Upper lobe of left lung (tissue), 4 donors: Measurements from ENCODE around the gene CDH26.

Experiments
- POLR2A ChIP-seq, 4 donors: fragments of 450-650 bp; IDR thresholded peaks; one replicate each; pipeline ENCODE4 v1.5.1; 2016 to 2017; ENCODE audit warnings: antibody characterized with exemption in 4 of 4, mild to moderate bottlenecking in 2 of 4
- TF ChIP-seq, protein P1 (sequence below), 6 experiments: fragments of 450-650 bp in 4 of 6; fragments of 200-600 bp in 2 of 6; sonication (generic) in 2 of 6; IDR thresholded peaks; one replicate each; pipeline ENCODE4 v1.5.1; 2016 to 2019; ENCODE audit warnings: antibody characterized with exemption in 6 of 6

DNA sequence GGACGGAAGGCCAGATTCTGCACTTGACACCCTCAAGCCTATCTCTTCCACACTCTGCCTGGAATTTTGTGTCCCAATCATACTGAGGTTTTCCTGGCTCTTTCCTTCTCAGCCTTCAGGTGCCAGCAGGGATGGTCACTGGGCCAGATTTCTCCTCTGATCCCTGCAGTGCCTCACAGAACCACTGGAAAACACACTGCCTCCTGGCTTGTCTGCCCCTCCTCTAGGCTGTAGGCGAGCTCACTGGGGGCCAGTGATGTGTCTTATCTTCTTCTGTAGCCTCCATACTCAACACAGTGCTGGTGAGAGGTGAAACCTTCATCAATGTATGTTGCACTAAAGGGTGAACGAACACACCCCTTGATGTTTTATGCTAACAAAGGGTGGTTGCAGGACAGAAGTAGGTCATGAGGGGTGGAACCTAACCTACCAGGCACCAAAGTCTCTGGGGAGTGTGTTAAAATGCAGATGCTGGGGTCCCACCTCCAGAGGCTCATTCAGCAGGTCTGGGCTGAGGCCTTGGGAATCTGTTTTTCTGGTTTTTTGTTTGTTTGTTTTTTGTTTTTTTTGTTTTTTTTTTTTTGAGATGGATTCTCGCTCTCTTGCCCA lies 80.3 kb downstream of the CDH26 start:
- TF ChIP-seq, protein P1, sequence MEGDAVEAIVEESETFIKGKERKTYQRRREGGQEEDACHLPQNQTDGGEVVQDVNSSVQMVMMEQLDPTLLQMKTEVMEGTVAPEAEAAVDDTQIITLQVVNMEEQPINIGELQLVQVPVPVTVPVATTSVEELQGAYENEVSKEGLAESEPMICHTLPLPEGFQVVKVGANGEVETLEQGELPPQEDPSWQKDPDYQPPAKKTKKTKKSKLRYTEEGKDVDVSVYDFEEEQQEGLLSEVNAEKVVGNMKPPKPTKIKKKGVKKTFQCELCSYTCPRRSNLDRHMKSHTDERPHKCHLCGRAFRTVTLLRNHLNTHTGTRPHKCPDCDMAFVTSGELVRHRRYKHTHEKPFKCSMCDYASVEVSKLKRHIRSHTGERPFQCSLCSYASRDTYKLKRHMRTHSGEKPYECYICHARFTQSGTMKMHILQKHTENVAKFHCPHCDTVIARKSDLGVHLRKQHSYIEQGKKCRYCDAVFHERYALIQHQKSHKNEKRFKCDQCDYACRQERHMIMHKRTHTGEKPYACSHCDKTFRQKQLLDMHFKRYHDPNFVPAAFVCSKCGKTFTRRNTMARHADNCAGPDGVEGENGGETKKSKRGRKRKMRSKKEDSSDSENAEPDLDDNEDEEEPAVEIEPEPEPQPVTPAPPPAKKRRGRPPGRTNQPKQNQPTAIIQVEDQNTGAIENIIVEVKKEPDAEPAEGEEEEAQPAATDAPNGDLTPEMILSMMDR (IDR thresholded peaks at IDR 0.05), result no peak
- no peak for TF ChIP-seq POLR2A (IDR thresholded peaks at IDR 0.05)
